ENCODE results near the gene TMEM255B. TPM values are rescaled to one million over a fixed set of nuclear protein-coding genes. Genes with fewer than 3 reads are reported as not detected.

TMEM255B gene
- total RNA-seq, 1 experiment from 2014 or later: 4.7 TPM

DNA sequence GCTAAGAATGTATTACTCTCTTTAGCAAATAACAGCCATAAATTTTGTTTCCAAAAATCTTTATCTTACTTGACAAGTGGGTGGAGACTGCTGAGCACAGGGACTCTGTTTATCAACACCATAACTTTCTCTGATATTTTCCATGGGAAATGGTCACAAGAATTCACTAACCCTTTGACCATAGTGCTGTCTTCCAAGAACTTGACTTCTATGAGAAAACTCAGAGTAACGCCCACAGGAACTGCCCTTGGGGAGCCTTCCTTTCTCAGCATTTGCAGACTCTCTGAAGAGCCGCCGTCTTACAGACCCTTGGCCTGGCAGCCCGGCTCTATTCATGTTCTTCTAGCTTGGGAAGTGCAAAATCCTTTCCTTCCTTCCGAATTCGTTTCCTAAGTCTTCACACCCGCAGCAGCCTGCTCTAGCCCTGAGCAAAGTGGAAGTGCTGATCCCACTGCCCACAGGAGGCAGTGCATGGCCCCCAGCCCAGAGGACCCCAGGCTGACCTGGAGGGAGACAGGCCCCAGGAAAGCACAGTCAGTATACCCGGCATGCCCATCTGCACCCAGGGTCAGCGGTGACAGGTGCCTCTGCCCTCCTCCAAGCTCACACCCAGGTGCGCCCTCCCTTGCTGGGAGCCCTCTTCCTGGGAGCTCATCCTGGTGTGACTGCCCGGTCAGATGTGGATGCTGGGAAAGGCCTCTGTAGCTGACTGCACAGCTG, 94.7 kb downstream of the TMEM255B start:
- Mint-ChIP-seq H3K9me3 (peaks cover 4% of the 10 kb centered on the region), H3K27ac (peak overlapping the region; percentile 82), H3K4me3 (no peak overlapping the region), H3K36me3 (peaks cover 4% of the 10 kb centered on the region), H3K27me3 (ENCODE audit: low read depth) (no peaks in the 10 kb centered on the region), H3K4me1 (peaks cover 33% of the 10 kb centered on the region)
- ATAC-seq (no peak), DNase-seq (ENCODE audit: low spot score) (no peak)
- CTCF ChIA-PET: interaction anchor here (0.9 to 1.0 kb wide), 4 partner anchors 10 to 112 kb away, joined by 3 read pairs; no protein-coding TSS in a partner anchor
- TF ChIP-seq, protein P1, sequence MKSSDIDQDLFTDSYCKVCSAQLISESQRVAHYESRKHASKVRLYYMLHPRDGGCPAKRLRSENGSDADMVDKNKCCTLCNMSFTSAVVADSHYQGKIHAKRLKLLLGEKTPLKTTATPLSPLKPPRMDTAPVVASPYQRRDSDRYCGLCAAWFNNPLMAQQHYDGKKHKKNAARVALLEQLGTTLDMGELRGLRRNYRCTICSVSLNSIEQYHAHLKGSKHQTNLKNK (CRISPR knock-in tag; IDR thresholded peaks at IDR 0.05): no peak
- TF ChIP-seq FOXJ3 (CRISPR knock-in tag; IDR thresholded peaks at IDR 0.05; ENCODE audit: borderline replicate concordance): no peak
- TF ChIP-seq RELA (CRISPR knock-in tag; IDR thresholded peaks at IDR 0.05; ENCODE audit: borderline replicate concordance): no peak
- TF ChIP-seq TEAD1 (CRISPR knock-in tag; IDR thresholded peaks at IDR 0.05): no peak
- TF ChIP-seq NR3C1 (CRISPR knock-in tag; conservative IDR thresholded peaks at IDR 0.05; ENCODE audit: low read depth): no peak
- TF ChIP-seq CREM (CRISPR knock-in tag; IDR thresholded peaks at IDR 0.05): no peak
- TF ChIP-seq, protein P2, sequence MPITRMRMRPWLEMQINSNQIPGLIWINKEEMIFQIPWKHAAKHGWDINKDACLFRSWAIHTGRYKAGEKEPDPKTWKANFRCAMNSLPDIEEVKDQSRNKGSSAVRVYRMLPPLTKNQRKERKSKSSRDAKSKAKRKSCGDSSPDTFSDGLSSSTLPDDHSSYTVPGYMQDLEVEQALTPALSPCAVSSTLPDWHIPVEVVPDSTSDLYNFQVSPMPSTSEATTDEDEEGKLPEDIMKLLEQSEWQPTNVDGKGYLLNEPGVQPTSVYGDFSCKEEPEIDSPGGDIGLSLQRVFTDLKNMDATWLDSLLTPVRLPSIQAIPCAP (CRISPR knock-in tag; IDR thresholded peaks at IDR 0.05): no peak
- no peak for TF ChIP-seq CDX4 (CRISPR knock-in tag; IDR thresholded peaks at IDR 0.05; ENCODE audit: borderline replicate concordance)
- no peak for TF ChIP-seq MYBL2 (CRISPR knock-in tag; IDR thresholded peaks at IDR 0.05)
- no peak for TF ChIP-seq HMGXB4 (CRISPR knock-in tag; IDR thresholded peaks at IDR 0.05)
- no peak for TF ChIP-seq SMAD4 (CRISPR knock-in tag; IDR thresholded peaks at IDR 0.05)
- TF ChIP-seq, protein P3, sequence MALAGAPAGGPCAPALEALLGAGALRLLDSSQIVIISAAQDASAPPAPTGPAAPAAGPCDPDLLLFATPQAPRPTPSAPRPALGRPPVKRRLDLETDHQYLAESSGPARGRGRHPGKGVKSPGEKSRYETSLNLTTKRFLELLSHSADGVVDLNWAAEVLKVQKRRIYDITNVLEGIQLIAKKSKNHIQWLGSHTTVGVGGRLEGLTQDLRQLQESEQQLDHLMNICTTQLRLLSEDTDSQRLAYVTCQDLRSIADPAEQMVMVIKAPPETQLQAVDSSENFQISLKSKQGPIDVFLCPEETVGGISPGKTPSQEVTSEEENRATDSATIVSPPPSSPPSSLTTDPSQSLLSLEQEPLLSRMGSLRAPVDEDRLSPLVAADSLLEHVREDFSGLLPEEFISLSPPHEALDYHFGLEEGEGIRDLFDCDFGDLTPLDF (CRISPR knock-in tag; IDR thresholded peaks at IDR 0.05): no peak
- no peak for TF ChIP-seq PRRX2 (CRISPR knock-in tag; IDR thresholded peaks at IDR 0.05)
- TF ChIP-seq RORB (CRISPR knock-in tag; IDR thresholded peaks at IDR 0.05): no peak
- TF ChIP-seq, protein P4, sequence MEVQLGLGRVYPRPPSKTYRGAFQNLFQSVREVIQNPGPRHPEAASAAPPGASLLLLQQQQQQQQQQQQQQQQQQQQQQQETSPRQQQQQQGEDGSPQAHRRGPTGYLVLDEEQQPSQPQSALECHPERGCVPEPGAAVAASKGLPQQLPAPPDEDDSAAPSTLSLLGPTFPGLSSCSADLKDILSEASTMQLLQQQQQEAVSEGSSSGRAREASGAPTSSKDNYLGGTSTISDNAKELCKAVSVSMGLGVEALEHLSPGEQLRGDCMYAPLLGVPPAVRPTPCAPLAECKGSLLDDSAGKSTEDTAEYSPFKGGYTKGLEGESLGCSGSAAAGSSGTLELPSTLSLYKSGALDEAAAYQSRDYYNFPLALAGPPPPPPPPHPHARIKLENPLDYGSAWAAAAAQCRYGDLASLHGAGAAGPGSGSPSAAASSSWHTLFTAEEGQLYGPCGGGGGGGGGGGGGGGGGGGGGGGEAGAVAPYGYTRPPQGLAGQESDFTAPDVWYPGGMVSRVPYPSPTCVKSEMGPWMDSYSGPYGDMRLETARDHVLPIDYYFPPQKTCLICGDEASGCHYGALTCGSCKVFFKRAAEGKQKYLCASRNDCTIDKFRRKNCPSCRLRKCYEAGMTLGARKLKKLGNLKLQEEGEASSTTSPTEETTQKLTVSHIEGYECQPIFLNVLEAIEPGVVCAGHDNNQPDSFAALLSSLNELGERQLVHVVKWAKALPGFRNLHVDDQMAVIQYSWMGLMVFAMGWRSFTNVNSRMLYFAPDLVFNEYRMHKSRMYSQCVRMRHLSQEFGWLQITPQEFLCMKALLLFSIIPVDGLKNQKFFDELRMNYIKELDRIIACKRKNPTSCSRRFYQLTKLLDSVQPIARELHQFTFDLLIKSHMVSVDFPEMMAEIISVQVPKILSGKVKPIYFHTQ (CRISPR knock-in tag; IDR thresholded peaks at IDR 0.05): no peak
- TF ChIP-seq NR2C2 (CRISPR knock-in tag; IDR thresholded peaks at IDR 0.05): no peak
- TF ChIP-seq, protein P5, sequence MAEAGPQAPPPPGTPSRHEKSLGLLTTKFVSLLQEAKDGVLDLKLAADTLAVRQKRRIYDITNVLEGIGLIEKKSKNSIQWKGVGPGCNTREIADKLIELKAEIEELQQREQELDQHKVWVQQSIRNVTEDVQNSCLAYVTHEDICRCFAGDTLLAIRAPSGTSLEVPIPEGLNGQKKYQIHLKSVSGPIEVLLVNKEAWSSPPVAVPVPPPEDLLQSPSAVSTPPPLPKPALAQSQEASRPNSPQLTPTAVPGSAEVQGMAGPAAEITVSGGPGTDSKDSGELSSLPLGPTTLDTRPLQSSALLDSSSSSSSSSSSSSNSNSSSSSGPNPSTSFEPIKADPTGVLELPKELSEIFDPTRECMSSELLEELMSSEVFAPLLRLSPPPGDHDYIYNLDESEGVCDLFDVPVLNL (CRISPR knock-in tag; IDR thresholded peaks at IDR 0.05; ENCODE audit: borderline replicate concordance, low read depth): no peak
- TF ChIP-seq ZNF121 (CRISPR knock-in tag; IDR thresholded peaks at IDR 0.05): no peak
- POLR2A ChIA-PET: interaction anchor here (0.5 kb wide), 1 partner anchor 28 kb away, joined by 3 read pairs; no protein-coding TSS in a partner anchor
